ENCODE data around the gene CAST.

DNA sequence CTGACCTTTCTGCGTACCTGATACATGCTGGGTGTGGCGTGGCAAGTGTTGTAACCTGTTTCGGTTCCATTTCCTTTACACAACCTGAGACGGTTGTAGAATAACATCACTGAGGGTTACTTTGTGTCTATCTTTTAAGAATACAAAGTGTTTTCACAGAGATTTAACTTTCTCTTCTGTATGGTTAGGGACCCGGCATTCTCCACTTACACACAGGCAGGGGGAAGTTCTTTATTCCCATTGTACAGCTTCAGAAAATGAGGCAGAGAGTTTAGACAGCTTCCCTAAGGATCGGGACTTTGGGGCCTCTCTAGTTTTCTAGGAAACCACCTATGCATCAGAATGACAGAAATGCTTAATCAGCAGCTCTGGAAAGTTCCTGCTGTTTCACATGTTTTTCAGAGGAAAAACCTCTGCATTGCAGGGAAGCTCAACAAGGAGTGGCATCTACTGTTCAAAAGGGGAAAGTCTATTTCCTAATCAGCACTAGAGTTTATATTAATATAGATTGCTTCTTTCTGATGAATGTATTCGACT, 41.3 kb downstream of the CAST start:
- TF ChIP-seq, protein P1, sequence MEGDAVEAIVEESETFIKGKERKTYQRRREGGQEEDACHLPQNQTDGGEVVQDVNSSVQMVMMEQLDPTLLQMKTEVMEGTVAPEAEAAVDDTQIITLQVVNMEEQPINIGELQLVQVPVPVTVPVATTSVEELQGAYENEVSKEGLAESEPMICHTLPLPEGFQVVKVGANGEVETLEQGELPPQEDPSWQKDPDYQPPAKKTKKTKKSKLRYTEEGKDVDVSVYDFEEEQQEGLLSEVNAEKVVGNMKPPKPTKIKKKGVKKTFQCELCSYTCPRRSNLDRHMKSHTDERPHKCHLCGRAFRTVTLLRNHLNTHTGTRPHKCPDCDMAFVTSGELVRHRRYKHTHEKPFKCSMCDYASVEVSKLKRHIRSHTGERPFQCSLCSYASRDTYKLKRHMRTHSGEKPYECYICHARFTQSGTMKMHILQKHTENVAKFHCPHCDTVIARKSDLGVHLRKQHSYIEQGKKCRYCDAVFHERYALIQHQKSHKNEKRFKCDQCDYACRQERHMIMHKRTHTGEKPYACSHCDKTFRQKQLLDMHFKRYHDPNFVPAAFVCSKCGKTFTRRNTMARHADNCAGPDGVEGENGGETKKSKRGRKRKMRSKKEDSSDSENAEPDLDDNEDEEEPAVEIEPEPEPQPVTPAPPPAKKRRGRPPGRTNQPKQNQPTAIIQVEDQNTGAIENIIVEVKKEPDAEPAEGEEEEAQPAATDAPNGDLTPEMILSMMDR (conservative IDR thresholded peaks at IDR 0.05; ENCODE audit: low read length) = no peak
- TF ChIP-seq EZH2phosphoT487 (IDR thresholded peaks at IDR 0.05; ENCODE audit: borderline replicate concordance, low read depth, low read length) = no peak

All from OCI-LY7 (cell line).